Epithelial cell of esophagus (primary cell): ENCODE results near the gene SNX10.

Experiments used
- DNase-seq: peaks from one replicate; pipeline ENCODE4 v3.0.0; 2010; ENCODE audit warnings: low read depth
- H3K4me3 ChIP-seq: 2 replicates; pipeline ENCODE4 v1.5.1; 2011; ENCODE audit warnings: mild to moderate bottlenecking, low read length, control low read depth
- TF ChIP-seq, protein P1 (sequence below): IDR thresholded peaks from 2 replicates; pipeline ENCODE4 v1.5.1; 2011; ENCODE audit warnings: low read depth, mild to moderate bottlenecking, low read length, control low read depth, inconsistent platforms; ENCODE audit not compliant: insufficient read depth; ENCODE audit errors: missing control alignments

The SNX10 gene

DNA sequence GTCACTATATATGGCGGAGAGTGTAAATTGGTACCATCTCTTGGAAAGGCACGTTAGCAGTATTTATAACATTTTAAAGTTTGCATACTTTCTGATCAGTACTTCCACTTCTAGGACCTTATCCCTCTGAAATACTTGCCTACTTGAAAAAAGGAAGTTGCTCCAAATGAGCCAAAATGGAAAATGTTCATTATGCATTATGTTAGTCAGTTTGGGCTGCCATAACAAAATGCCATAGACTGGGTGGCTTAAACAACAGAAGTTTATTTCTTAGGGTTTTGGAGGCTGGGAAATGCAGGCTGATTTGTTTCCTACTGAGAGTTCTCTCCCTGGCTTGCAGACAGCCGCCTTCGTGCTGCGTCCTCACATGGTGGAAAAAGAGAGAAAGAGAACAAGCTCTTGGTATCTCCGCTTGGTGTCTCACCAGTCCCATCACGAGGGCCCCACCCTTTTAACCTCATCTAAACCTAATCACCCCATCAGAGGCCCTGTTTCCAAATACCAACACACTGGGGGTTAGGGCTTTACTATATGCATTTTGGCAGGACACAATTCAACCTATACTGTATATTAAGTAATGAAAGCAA, 6.9 kb downstream of the SNX10 start:
- DNase-seq: no peak
- H3K4me3 ChIP-seq: no peak overlapping the region
- TF ChIP-seq, protein P1, sequence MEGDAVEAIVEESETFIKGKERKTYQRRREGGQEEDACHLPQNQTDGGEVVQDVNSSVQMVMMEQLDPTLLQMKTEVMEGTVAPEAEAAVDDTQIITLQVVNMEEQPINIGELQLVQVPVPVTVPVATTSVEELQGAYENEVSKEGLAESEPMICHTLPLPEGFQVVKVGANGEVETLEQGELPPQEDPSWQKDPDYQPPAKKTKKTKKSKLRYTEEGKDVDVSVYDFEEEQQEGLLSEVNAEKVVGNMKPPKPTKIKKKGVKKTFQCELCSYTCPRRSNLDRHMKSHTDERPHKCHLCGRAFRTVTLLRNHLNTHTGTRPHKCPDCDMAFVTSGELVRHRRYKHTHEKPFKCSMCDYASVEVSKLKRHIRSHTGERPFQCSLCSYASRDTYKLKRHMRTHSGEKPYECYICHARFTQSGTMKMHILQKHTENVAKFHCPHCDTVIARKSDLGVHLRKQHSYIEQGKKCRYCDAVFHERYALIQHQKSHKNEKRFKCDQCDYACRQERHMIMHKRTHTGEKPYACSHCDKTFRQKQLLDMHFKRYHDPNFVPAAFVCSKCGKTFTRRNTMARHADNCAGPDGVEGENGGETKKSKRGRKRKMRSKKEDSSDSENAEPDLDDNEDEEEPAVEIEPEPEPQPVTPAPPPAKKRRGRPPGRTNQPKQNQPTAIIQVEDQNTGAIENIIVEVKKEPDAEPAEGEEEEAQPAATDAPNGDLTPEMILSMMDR: no peak

DNA sequence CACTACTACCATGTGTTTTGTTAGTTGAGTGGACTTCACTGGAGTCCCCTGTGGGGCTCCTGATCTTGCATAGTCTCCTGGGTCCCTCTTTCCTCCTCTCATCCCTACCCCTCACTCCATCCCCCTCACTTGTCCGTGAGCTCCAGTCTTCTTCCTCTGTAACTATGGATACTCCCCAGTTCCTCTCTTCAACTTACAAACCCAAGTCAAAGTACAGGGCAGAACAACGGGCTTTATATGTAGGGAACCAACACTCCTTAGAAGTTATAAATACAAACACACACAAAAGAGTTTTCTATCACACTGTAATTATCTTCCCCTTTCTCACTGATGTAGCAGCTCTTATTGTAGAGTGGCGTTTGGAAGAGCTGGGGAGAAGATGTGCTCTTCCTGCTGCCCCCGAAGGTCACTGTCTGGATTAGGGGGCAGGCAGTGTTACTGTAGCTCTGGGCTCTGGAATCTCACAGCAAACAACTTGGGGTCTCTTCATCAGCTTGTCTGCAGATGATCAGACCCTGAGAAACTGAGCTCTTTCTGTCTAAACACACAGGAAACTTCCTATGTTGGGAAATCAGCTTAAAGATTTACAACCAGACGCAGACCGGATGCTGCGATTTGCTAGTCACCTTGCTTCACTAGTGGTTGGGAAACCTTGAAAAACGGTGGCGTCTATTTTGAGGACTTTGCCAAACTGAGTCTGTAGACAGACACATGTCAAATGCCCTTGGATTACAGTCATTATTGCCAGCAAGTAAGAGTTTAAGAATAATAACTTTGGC, 13.6 kb downstream of the SNX10 start:
- TF ChIP-seq, protein P1: no peak
- no peak for DNase-seq
- H3K4me3 ChIP-seq: no peak overlapping the region

DNA sequence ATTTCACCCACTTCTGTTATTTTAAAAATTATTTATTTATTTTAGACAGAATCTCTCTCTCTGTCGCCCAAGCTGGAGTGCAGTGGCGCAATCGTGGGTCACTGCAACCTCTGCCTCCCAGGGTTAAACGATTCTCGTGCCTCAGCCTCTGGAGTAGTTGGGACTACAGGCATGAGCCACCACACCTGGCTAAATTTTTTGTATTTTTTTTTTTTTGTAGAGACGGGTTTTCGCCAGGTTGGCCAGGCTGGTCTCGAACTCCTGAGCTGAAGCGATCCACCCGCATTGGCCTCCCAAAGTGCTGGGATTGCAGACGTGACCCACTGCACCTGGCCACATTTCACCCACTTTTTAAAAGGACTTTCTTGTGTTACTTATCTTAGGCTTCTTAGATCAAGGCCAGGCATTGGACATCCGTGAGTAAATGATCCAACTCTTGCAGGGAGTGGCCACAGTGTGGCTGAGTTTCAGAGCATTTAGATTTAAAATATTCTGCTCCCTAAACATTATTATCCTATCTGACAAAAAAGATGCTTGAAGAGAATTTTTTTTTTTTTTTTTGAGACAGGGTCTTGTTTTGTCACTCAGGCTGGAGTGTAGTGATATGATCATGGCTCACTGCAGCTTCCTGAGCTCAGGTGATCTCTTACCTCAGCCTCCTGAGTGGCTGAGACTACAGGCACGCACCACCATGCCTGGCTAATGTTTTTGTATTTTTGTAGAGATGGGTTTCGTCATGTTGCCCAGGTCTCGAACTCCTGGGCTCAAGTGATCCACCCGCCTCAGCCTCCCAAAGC, 14.4 kb downstream of the SNX10 start:
- TF ChIP-seq, protein P1: no peak
- no peak overlapping the region for H3K4me3 ChIP-seq
- no peak for DNase-seq

GRCh38 chr7:26306790-26307189, 15.1 kb downstream of the SNX10 start:
- TF ChIP-seq, protein P1: no peak
- no peak overlapping the region for H3K4me3 ChIP-seq
- DNase-seq: no peak

- no peak overlapping the region for H3K4me3 ChIP-seq
- TF ChIP-seq, protein P1: no peak
- peak; percentile 53 for DNase-seq
Measured at GRCh38 chr7:26307226-26307625, 15.6 kb downstream of the SNX10 start.

- TF ChIP-seq, protein P1: no peak
- H3K4me3 ChIP-seq: no peak overlapping the region
Measured at GRCh38 chr7:26307791-26308190, 16.1 kb downstream of the SNX10 start.

GRCh38 chr7:26308551-26308950, 16.9 kb downstream of the SNX10 start:
- H3K4me3 ChIP-seq: no peak overlapping the region
- TF ChIP-seq, protein P1: no peak

More at GRCh38 chr7:26307791-26308190, 16.1 kb downstream of the SNX10 start:
- DNase-seq: peak; percentile 11

More at GRCh38 chr7:26308551-26308950, 16.9 kb downstream of the SNX10 start:
- no peak for DNase-seq
